H54 (cell line): ENCODE measurements around the gene CLCNKA.
"Not testable (repeated sequence)": the region's sequence is repeated elsewhere in the genome, so short reads cannot be mapped to it uniquely, and the experiment has no call there.

Source experiments
- DNase-seq: peaks from one replicate; pipeline ENCODE4 v3.0.0; 2011; ENCODE audit warnings: low spot score, mixed read lengths; ENCODE audit not compliant: insufficient read length
- FAIRE-seq: peaks from 3 replicates; lab custom pipeline; 2011; peaks lifted over from hg19 to GRCh38; lab: Jason Lieb, UNC
- POLR2A ChIP-seq: IDR thresholded peaks from 2 replicates; pipeline ENCODE4 v1.6.1; 2011; ENCODE audit warnings: low read depth, mild to moderate bottlenecking, low read length

CLCNKA gene

DNA sequence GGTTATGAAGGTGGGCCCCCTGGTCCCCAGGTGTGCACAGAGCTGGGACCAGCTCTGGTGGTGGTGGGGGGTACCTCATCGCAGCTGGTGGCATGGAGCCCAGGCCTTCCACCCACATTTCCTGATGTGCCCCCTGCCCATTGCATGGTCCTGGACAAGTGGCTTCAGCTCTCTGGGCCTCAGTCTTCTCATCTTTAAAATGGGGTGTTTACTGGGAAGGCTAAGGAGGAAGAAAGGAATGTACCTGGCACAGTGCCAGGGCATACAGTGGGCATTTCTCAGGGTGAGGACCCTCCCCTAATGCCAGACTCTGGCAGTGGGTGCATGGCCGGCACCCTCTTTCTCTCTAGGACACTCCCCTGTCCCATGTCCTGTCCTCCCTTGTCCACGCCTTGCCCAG lies 29.2 kb downstream of the CLCNKA start:
- TF ChIP-seq POLR2A: no peak
- DNase-seq (no peak), FAIRE-seq (no peak)

DNA sequence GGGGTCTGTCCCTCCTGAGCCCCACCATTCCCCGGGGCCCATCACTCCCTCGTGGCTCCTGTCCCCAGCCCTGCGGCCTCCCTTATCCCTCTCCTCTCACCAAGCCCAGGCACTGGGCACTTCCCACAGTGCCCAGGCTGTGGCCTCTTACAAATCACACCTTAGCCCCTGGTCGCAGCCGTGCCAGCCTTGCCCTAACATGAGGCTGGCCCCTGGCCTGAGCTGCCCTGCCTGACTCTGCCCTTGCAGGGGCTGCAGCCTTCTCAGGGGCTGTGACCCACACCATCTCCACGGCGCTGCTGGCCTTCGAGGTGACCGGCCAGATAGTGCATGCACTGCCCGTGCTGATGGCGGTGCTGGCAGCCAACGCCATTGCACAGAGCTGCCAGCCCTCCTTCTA lies 30.1 kb downstream of the CLCNKA start:
- not testable (repeated sequence) for FAIRE-seq, DNase-seq

DNA sequence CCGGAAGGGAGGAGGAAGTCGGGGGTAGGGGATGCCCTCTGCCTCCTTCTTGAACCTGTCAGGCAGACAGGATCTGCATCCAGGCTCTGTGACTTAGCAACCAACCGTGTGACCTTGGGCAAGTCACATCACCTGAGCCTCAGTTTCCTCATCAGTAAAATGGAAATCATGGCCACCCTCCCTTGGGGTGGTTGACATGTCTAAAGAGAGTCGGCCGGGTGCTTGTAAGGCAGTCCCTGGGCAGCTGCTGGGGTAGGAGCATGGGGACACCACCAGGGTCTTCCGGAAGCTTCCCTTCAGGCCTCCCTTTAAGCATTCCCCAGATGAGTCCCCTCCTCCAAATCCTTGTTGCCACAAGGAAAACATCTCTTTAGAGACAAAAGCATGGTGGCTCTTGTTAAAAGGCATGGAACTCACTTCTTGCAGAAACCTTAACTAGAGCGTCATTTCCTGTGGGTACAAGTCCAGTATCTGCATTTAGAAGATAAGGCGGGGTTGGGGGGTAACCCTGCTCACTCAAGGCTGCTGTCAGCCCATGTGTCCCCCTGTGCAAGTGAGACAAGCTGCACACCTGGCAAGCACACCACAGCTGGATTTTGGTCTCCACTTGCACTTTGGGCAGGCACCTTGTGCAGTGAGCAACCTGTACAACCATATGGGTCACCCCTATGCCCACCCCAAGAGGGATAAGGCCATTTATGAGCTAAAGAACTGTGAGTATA lies 32.1 kb downstream of the CLCNKA start:
- no peak for TF ChIP-seq POLR2A
- DNase-seq: no peak
- no peak for FAIRE-seq

DNA sequence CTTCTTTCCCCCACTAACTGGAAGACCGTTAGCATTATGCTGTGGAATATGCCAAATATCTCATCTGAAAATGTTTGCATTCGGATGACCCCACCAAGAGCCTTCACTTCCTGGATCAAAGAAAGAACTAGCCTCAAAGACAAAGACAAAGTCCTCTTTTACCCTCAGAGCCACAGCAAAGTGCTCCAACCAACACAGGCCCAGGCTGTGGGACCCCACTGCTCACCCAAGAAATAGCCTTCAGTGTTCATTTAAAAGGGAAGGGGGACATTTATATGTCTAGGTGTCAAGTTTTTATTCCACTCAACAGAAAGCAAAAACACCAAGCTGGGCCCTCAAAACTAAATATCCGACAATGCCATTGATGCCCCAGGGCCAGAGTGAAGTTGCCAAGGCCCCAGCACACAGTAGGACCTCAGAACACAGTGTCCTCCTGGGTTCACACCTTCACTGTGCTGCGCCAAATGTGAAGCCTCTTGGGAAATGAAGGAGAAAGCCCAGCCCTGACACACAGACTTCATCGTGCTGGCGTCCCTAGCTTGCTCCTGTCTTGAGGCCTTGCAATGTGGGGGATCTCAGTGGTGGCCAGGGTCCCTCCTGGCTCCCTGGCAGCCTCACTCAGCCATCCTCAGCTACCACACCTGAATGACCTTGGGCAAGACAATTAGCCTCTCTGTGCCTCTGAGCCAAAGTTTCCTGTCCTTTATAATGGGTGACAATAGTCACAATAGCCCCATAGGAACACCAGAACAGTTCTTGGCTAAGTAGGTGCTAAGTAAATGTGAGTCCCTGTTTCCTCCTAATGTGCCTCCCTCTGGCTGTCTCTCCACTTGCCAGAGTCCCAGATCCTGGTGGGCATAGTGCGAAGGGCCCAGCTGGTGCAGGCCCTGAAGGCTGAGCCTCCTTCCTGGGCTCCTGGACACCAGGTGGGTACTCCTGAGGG lies 33.0 kb downstream of the CLCNKA start:
- FAIRE-seq: no peak
- no peak for TF ChIP-seq POLR2A
- DNase-seq: no peak

DNA sequence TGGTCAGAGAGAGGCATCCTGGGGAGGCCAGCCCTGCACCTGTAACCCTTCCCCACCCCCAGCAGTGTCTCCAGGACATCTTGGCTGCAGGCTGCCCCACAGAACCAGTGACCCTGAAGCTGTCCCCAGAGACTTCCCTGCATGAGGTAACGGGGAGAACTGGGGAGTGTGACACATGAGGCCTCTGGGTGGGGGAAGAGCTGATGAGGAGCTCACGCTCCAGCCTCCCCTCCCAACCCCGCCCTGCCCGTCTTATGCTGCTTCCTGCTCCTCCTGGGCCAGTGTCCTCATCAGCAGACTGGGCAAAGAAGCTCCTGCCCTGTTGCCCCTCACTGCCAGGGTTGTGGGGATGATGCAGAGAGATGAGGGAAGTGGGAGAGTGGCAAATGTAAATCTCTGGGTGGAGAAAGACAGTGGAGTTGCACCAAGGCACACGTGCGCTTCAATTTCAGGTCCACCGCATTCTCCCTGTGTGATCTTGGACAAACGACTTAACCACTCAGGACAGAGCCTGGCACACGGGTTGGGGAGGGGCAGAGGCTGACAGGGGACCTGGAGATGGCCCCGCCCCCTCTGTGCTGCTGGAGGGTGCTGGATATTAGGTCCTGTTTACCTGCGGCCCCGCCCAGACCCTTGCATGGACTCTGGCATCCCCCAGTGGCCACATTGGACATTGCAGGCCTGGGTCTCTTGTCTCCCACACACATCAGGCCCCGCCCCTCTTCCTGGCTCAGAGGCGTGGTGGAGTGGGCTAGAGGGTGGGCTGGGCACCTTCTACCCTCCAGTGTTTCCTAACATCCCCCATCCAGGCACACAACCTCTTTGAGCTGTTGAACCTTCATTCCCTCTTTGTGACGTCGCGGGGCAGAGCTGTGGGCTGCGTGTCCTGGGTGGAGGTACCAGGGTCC lies 34.0 kb downstream of the CLCNKA start:
- DNase-seq (peak; percentile 47), FAIRE-seq (no peak)
- no peak for TF ChIP-seq POLR2A

DNA sequence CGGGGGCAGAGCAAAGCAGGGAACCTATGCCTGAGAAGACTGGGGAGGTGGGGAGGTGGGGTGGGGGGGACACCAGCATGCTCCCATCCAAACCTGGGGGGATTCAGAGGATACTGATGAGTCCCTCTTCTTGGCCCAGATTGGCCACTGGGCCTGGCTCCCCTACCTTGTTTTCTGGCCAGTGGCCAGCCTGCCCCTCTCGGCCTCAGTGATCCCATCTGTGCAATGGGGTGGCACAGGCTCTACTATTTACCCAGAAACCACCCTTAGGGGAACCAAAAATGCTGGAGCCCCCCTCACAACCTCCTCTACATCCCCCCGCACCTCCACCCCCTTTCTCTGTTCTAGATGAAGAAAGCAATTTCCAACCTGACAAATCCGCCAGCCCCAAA lies 34.7 kb downstream of the CLCNKA start:
- not testable (repeated sequence) for DNase-seq, FAIRE-seq

DNA sequence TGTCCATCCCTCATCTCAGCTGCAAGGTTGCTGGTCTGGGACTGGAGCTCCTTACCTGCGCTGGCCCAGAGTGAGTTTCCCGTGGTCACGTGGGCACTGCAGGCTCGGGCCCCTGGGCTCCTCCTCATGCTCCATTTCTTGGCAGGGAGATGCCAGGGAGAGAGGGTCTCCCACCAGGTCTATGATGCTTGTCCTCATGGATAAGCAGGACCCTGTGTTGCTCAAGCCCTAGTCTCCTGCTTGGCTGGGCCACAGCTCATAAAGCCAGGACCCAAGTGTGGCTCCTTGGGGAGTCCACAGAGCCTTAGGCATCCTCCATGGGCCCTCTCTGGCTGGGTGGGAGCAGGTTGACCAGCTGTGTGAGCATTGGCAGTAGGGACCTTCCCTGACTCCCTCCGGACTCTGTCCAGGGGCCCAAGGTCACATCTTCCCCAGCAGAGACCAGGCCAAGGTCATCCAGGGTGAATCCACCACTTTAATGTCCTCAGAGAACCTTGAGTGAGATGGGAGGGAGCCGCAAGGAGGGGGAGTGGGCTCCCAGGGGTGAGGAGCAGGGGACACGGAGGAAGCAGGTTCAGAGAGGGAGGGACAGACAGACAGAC lies 35.6 kb downstream of the CLCNKA start:
- not testable (repeated sequence) for DNase-seq, FAIRE-seq

DNA sequence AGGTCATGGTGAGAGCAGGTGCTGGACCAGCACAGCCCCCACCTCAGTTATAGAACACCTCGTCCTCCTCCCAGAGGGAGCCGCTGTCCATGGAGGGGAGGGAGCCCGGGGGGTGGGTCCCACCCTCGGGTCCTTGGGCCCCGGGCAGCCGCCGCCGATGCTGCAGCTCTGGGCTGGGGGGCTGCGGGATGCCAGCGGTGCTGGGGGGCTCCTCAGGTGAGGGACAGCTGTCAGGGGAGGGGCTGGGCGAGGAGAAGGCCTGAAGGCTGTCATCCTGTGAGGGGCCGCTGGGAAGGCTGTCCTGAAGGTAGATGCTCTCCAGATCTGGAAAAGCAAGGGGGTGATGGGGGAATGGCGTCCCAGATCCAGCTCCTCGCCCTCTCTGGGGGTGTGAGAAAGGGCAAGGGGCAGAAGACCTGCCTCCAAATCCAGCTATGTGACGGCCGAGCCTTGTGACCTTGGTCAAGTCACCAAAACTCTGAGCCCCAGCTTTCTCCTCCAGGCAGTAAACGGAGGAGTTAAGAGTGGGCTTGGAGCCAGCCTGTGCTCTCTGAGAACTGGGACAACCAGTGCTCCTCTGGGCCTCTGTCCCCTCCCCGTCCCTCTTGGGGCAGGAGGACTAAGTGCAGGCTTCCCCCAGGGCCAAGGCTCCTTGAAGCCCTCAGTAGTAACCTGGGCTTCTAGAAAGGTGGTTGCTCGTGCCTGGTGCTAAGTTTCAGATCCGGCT lies 36.7 kb downstream of the CLCNKA start:
- FAIRE-seq, DNase-seq: not testable (repeated sequence)

DNA sequence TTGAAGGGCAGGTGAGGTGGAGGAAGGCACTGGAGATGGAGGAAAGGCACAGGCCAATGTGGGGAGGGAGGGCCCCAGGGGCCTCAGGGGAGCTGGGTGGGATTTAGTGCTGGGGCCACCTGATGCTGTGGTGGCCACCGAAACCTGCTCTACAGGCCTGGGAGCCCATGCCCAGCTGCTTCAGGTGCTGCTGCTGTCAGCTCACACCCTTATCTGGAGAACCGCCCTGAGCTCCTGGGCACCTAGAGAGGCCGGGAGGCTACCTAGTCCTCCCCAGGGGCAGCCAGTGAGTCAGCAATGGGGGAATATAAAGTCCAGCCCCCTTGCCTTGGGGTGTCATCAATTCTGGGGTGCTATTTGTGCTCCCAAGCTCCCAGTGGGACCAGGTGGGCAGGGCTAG lies 39.4 kb downstream of the CLCNKA start:
- no peak for TF ChIP-seq POLR2A
- no peak for DNase-seq
- FAIRE-seq: no peak

DNA sequence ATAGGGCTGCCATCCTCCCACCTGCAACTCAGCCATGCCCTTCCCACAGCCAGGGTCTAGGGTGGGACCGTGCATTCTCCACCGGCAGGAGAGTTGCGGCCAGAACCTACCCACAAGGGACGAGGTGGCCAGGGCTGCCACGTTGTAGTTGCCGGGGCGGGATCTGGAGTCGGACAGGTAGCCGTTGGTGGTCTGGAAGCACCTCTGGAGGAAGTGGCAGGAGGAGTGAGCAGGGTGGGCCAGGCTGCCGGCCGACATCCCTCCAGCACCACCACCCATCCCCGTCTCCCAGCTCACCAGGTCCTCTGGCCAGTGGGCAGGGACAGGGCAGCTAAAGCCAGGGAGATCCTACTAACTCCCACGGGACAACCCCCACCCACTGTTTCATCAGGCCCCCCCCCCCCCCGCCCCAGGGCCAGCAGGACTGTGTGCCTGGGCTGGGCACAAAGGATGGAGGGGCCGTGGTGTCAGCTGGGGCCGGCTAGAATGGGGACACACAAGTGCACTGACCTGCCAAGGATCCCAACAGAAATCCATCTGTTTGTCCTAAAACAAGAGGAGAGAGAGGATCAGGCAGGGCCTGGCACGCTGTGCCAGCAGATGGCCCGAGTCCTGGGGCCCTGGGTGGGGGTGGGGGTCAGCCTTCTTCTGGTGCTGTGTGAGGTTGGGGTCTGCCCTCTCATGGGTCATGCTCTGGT lies 40.3 kb downstream of the CLCNKA start:
- DNase-seq, FAIRE-seq: not testable (repeated sequence)

DNA sequence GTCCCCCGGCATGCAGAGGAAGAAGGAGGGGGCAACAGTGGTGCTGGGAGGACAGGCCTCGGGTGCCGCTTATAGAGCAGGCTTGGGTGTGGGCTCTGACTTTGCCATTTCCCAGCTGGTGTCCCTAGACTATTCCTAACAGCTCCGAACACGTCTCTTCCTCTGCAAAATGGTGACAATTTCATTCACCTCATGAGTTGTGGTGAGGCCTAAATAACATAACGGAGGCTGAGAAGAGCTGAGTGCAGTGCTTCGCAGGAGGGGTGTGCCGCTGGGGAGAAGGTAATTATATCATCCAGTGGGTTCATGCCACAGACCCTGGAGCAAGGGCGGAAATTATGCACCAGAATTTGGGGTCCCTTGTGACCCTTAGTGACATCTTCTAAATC lies 40.8 kb downstream of the CLCNKA start:
- FAIRE-seq, DNase-seq: not testable (repeated sequence)

DNA sequence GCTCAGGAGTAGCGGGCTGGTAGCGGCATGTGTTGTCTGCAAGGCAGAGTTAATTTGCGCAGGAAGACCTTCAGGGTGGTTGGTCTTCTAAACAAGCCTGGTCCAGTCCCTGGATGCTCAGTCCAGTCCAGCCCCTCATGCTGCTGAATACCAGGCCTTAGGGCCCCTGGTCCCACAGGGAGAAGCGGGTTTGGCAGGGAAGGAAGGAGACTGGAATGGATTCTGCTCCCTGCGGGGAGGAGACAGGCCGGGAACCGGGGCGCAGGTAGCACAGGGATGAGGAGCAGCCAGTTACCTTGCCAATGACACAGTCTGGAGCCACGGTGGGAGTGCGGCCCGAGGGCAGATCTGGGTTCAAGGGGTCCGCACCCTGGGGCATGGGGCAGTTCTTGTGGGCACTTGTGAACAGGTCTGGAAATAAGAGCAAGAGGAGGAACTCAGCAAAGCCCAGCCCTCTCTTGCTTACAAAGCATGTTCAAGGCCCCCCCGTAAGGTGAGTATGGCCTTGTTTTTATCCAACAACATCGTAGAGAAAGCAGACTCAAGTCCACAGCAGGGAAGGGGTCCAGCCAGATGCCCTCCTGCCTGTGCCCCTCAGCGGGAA lies 41.5 kb downstream of the CLCNKA start:
- FAIRE-seq: no peak

More for the DNA sequence above, 41.5 kb downstream of the CLCNKA start:
- TF ChIP-seq POLR2A: no peak
- DNase-seq: no peak
